Neural progenitor cell (in vitro differentiated cells): ENCODE results near the gene COL7A1. TPM values are rescaled to one million over a fixed set of nuclear protein-coding genes. Genes with fewer than 3 reads are reported as not detected.

Experiments used
- DNase-seq: peaks from one replicate; pipeline ENCODE4 v3.0.0-alpha.2; 2016; ENCODE audit warnings: low spot score
- H2AFZ ChIP-seq: fragments of 200-600 bp; sonication (generic); replicated peaks from 2 replicates; pipeline ENCODE4 v1.6.1; 2016; ENCODE audit warnings: antibody characterized with exemption
- H3F3A ChIP-seq: fragments of 200-600 bp; sonication (generic); 2 replicates; pipeline ENCODE4 v1.6.1; 2016; ENCODE audit warnings: antibody characterized with exemption, low read depth
- H3K27ac ChIP-seq: fragments of 200-600 bp; sonication (generic); 2 replicates; pipeline ENCODE4 v1.5.1; 2016; ENCODE audit warnings: mild to moderate bottlenecking
- H3K27me3 ChIP-seq: fragments of 200-600 bp; sonication (generic); 2 replicates; pipeline ENCODE4 v1.6.1; 2016; ENCODE audit warnings: mild to moderate bottlenecking, moderate library complexity
- H3K36me3 ChIP-seq: fragments of 200-600 bp; sonication (generic); 2 replicates; pipeline ENCODE4 v1.5.1; 2016
- H3K4me1 ChIP-seq: fragments of 200-600 bp; sonication (generic); 2 replicates; pipeline ENCODE4 v1.6.1; 2016; ENCODE audit warnings: mixed run types
- H3K4me2 ChIP-seq: fragments of 200-600 bp; sonication (generic); 2 replicates; pipeline ENCODE4 v1.6.1; 2016
- H3K4me3 ChIP-seq: fragments of 200-600 bp; sonication (generic); 2 replicates; pipeline ENCODE4 v1.5.1; 2016
- H3K79me2 ChIP-seq: fragments of 200-600 bp; sonication (generic); 2 replicates; pipeline ENCODE4 v1.6.1; 2016; ENCODE audit warnings: low read depth
- H3K9ac ChIP-seq: fragments of 200-600 bp; sonication (generic); 2 replicates; pipeline ENCODE4 v1.6.1; 2016
- H3K9me3 ChIP-seq: fragments of 200-600 bp; sonication (generic); 2 replicates; pipeline ENCODE4 v1.5.1; 2016; ENCODE audit warnings: low read depth
- H4K20me1 ChIP-seq: fragments of 200-600 bp; sonication (generic); 2 replicates; pipeline ENCODE4 v1.6.1; 2016; ENCODE audit warnings: low read depth
- H3K27ac Mint-ChIP-seq: 3 replicates; pipeline ENCODE4 v1.8.0; 2021; ENCODE audit warnings: mixed read lengths
- H3K27me3 Mint-ChIP-seq: 2 replicates; pipeline ENCODE4 v1.8.0; 2022; ENCODE audit warnings: low read depth, mild to moderate bottlenecking, inconsistent platforms, moderate library complexity, mixed read lengths; ENCODE audit not compliant: insufficient read depth
- H3K36me3 Mint-ChIP-seq: 3 replicates; pipeline ENCODE4 v1.8.0; 2021; ENCODE audit warnings: mixed read lengths
- H3K4me1 Mint-ChIP-seq: 3 replicates; pipeline ENCODE4 v1.8.0; 2021; ENCODE audit warnings: mixed read lengths
- H3K4me3 Mint-ChIP-seq: 3 replicates; pipeline ENCODE4 v1.8.0; 2021; ENCODE audit warnings: mild to moderate bottlenecking, moderate library complexity, mixed read lengths
- H3K9me3 Mint-ChIP-seq: 3 replicates; pipeline ENCODE4 v1.8.0; 2020; ENCODE audit warnings: mixed read lengths
- EZH2 ChIP-seq: fragments of 200-600 bp; sonication (generic); IDR thresholded peaks from 2 replicates; pipeline ENCODE4 v1.6.1; 2017; ENCODE audit warnings: antibody characterized with exemption, mild to moderate bottlenecking, moderate library complexity
- EZH2phosphoT487 ChIP-seq: fragments of 200-600 bp; sonication (generic); IDR thresholded peaks from 2 replicates; pipeline ENCODE4 v1.6.1; 2017; ENCODE audit warnings: antibody characterized with exemption
- total RNA-seq: library from RNA; depleted of rRNA; stranded (reverse); fragments of >200 nt; gene quantifications from 2 replicates; pipeline ENCODE4 v1.2.3, GENCODE V29; 2015; ENCODE audit warnings: low replicate concordance
- TF ChIP-seq, protein P1 (sequence below): fragments of 200-600 bp; sonication (generic); IDR thresholded peaks from 2 replicates; pipeline ENCODE4 v1.5.1; 2017; ENCODE audit warnings: antibody characterized with exemption, mild to moderate bottlenecking

The COL7A1 gene
- total RNA-seq, 1 donor from 2014 or later: 3.0 TPM

DNA sequence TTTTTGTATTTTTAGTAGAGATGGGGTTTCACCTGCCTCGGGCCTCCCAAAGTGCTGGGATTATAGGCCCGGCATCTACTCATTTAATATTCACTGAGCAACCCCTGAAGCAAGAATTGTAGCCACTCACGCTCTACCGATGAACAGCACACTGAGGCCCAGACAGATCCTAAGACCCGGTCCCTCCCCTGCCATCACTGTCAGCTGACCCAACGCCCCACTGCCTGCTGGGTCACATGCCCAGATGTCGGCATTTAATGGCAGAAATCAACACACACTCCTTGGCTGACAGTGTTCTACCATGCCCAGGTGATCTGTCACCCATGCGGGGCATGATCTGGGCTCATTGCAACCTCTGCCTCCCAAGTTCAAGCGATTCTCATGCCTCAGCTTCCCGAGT, 29.6 kb upstream of the COL7A1 start:
- H3K27me3 Mint-ChIP-seq: peaks cover 7% of the 10 kb centered on the region
- no peaks in the 10 kb centered on the region for H3K9me3 Mint-ChIP-seq
- peaks cover 34% of the 10 kb centered on the region for H3K36me3 Mint-ChIP-seq
- H3K4me1 ChIP-seq: no peaks in the 10 kb centered on the region
- no peak overlapping the region for H3K27ac ChIP-seq
- no peak overlapping the region for H3K4me3 ChIP-seq
- H3K36me3 ChIP-seq: no peaks in the 10 kb centered on the region
- H3K4me2 ChIP-seq: no peak overlapping the region
- TF ChIP-seq, protein P1, sequence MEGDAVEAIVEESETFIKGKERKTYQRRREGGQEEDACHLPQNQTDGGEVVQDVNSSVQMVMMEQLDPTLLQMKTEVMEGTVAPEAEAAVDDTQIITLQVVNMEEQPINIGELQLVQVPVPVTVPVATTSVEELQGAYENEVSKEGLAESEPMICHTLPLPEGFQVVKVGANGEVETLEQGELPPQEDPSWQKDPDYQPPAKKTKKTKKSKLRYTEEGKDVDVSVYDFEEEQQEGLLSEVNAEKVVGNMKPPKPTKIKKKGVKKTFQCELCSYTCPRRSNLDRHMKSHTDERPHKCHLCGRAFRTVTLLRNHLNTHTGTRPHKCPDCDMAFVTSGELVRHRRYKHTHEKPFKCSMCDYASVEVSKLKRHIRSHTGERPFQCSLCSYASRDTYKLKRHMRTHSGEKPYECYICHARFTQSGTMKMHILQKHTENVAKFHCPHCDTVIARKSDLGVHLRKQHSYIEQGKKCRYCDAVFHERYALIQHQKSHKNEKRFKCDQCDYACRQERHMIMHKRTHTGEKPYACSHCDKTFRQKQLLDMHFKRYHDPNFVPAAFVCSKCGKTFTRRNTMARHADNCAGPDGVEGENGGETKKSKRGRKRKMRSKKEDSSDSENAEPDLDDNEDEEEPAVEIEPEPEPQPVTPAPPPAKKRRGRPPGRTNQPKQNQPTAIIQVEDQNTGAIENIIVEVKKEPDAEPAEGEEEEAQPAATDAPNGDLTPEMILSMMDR: no peak
- no peak for TF ChIP-seq EZH2
- TF ChIP-seq EZH2phosphoT487: no peak
- H3K9ac ChIP-seq: no peak overlapping the region
- no peak overlapping the region for H3K4me3 Mint-ChIP-seq
- no peak for DNase-seq
- no peaks in the 10 kb centered on the region for H3K79me2 ChIP-seq
- no peaks in the 10 kb centered on the region for H3K27me3 ChIP-seq
- H2AFZ ChIP-seq: no peak overlapping the region
- peaks cover 3% of the 10 kb centered on the region for H3F3A ChIP-seq
- H3K9me3 ChIP-seq: no peaks in the 10 kb centered on the region
- H3K27ac Mint-ChIP-seq: no peak overlapping the region
- H4K20me1 ChIP-seq: peaks cover 5% of the 10 kb centered on the region
- H3K4me1 Mint-ChIP-seq: peaks cover 26% of the 10 kb centered on the region

DNA sequence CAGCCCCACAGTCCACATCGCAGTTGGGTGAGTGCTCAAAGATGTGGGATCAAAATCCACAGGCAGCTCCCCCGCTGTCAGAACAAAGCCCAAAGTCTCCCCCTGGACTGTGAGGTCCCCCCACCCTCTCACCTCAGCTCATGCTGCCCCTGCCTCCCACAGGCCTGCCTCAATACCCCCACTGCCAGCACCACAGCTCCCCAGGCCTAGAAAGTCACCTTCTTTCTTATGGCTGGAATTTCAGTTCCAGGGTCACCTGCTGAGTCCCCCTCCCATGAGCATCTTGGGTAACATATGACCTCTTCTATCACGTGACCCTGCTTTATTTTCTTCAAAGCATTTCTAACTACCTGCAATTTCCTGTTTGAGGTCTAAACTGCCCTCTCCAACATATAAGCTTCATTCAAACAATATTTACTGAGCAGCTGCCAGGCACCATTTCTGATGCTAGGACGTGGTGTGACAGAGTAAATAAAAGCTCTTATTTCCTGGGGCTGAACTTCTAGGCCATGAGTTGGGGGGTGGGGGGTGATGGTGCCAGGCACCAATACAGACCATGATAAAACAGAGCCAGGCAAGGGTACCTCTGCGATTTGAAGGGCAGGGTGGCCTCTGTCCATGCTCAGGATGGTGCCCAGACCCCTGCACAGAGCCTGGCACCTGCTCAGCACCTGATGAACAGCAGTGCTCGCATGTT, 28.9 kb upstream of the COL7A1 start:
- Histone ChIP-seq H3K9me3 (no peaks in the 10 kb centered on the region), H3K9ac (no peak overlapping the region), H2AFZ (no peak overlapping the region), H3K4me3 (no peak overlapping the region), H3F3A (peaks cover 3% of the 10 kb centered on the region), H3K79me2 (no peaks in the 10 kb centered on the region), H3K27me3 (no peaks in the 10 kb centered on the region), H3K4me1 (no peaks in the 10 kb centered on the region), H3K4me2 (no peak overlapping the region), H3K27ac (no peak overlapping the region), H3K36me3 (no peaks in the 10 kb centered on the region), H4K20me1 (peaks cover 5% of the 10 kb centered on the region)
- H3K27me3 Mint-ChIP-seq: peaks cover 7% of the 10 kb centered on the region
- H3K4me1 Mint-ChIP-seq: peaks cover 22% of the 10 kb centered on the region
- H3K4me3 Mint-ChIP-seq: no peak overlapping the region
- TF ChIP-seq EZH2phosphoT487 (no peak), EZH2 (no peak)
- TF ChIP-seq, protein P1: no peak
- peak overlapping the region; percentile 31 for H3K27ac Mint-ChIP-seq
- H3K9me3 Mint-ChIP-seq: no peaks in the 10 kb centered on the region
- no peak for DNase-seq
- peaks cover 28% of the 10 kb centered on the region for H3K36me3 Mint-ChIP-seq

DNA sequence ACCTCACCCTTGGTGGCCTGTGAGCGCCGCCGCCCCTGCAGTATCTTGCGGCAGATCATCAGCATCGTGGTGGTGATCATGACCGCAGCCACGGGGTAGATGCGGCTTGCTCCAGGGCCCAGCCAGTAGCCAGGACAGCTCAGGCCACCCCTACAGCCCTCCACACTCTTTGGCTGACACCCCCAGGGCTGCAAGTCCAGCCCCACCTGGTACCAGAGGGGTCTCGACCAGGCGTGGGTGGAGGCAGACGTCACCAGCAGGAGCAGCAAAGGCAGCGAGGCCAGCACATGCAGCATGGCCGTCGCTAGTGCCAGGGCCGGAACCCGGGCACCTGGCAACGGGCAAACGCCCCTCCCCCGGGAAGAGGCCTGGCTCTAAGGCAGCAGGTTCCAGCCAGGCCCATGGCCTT, 26.3 kb upstream of the COL7A1 start, which contains the start of gene TMEM89:
TSS of gene TMEM89 (minus strand) at position 309 of the 409 bp plus-strand sequence. CDS start at position 296, 13 bp downstream.
- H3K27me3 Mint-ChIP-seq: peaks cover 4% of the 10 kb centered on the region
- peaks cover 3% of the 10 kb centered on the region for H3F3A ChIP-seq
- H3K4me1 ChIP-seq: no peaks in the 10 kb centered on the region
- H3K27me3 ChIP-seq: no peaks in the 10 kb centered on the region
- H2AFZ ChIP-seq: no peak within 1 kb of the TSS
- H4K20me1 ChIP-seq: peaks cover 5% of the 10 kb centered on the region
- H3K4me2 ChIP-seq: no peak within 1 kb of the TSS
- no peak within 1 kb of the TSS for H3K9ac ChIP-seq
- H3K4me3 ChIP-seq: no peak within 1 kb of the TSS
- no peak for DNase-seq
- H3K36me3 Mint-ChIP-seq: peaks cover 29% of the 10 kb centered on the region
- H3K4me1 Mint-ChIP-seq: peaks cover 10% of the 10 kb centered on the region
- H3K27ac Mint-ChIP-seq: no peak within 1 kb of the TSS
- H3K79me2 ChIP-seq: no peaks in the 10 kb centered on the region
- peaks cover 9% of the 10 kb centered on the region for H3K9me3 Mint-ChIP-seq
- no peaks in the 10 kb centered on the region for H3K36me3 ChIP-seq
- no peak within 1 kb of the TSS for H3K4me3 Mint-ChIP-seq
- no peaks in the 10 kb centered on the region for H3K9me3 ChIP-seq
- H3K27ac ChIP-seq: no peak within 1 kb of the TSS
- TF ChIP-seq EZH2phosphoT487: no peak
- TF ChIP-seq, protein P1: no peak
- no peak for TF ChIP-seq EZH2
